Astrocyte (in vitro differentiated cells and primary cell): Measurements from ENCODE around the gene RAB40C. TPM values are rescaled to one million over a fixed set of nuclear protein-coding genes. Genes with fewer than 3 reads are reported as not detected.

Source experiments
- DNase-seq: peaks from one replicate; pipeline ENCODE4 v3.0.0-alpha.2; 2010; ENCODE audit warnings: low read depth
- FAIRE-seq: peaks from 2 replicates; lab custom pipeline; 2011; peaks lifted over from hg19 to GRCh38; lab: Jason Lieb, UNC
- H2AFZ ChIP-seq: 2 replicates; pipeline ENCODE4 v1.6.0; 2012; ENCODE audit warnings: low read depth, low read length, inconsistent platforms
- H3K27ac ChIP-seq: 2 replicates; pipeline ENCODE4 v1.5.1; 2011; ENCODE audit warnings: low read depth, low read length, inconsistent platforms
- H3K27me3 ChIP-seq: 2 replicates; pipeline ENCODE4 v1.6.0; 2011; ENCODE audit warnings: low read length, inconsistent platforms; ENCODE audit not compliant: insufficient read depth
- H3K36me3 ChIP-seq: 2 replicates; pipeline ENCODE4 v1.5.1; 2011; ENCODE audit warnings: low read length, inconsistent platforms; ENCODE audit not compliant: insufficient read depth
- H3K4me1 ChIP-seq: 2 replicates; pipeline ENCODE4 v1.5.1; 2011; ENCODE audit warnings: low read length, inconsistent platforms; ENCODE audit not compliant: insufficient read depth
- H3K4me2 ChIP-seq: 2 replicates; pipeline ENCODE4 v1.6.0; 2012; ENCODE audit warnings: low read length, inconsistent platforms
- H3K4me3 ChIP-seq: 2 replicates; pipeline ENCODE4 v1.5.1; 2011; ENCODE audit warnings: low read depth, mild to moderate bottlenecking, low read length, inconsistent platforms; ENCODE audit not compliant: insufficient read depth
- H3K79me2 ChIP-seq: 2 replicates; pipeline ENCODE4 v1.6.0; 2012; ENCODE audit warnings: mild to moderate bottlenecking, low read length, inconsistent platforms; ENCODE audit not compliant: insufficient read depth
- H3K9ac ChIP-seq: 2 replicates; pipeline ENCODE4 v1.6.0; 2012; ENCODE audit warnings: mild to moderate bottlenecking, low read length, inconsistent platforms
- H3K9me3 ChIP-seq: 2 replicates; pipeline ENCODE4 v1.5.1; 2012; ENCODE audit warnings: low read depth, mild to moderate bottlenecking, low read length, inconsistent platforms; ENCODE audit not compliant: insufficient read depth
- H4K20me1 ChIP-seq: 2 replicates; pipeline ENCODE4 v1.6.0; 2012; ENCODE audit warnings: low read length, inconsistent platforms; ENCODE audit not compliant: insufficient read depth
- H3K27ac Mint-ChIP-seq: one replicate; pipeline ENCODE4 v1.8.0; 2021; ENCODE audit warnings: mild to moderate bottlenecking, mixed read lengths; ENCODE audit not compliant: unreplicated experiment
- H3K27me3 Mint-ChIP-seq: one replicate; pipeline ENCODE4 v1.8.0; 2021; ENCODE audit warnings: low read depth, mixed read lengths; ENCODE audit not compliant: unreplicated experiment
- H3K36me3 Mint-ChIP-seq: one replicate; pipeline ENCODE4 v1.8.0; 2021; ENCODE audit warnings: low read depth, mixed read lengths; ENCODE audit not compliant: unreplicated experiment
- H3K4me1 Mint-ChIP-seq: one replicate; pipeline ENCODE4 v1.8.0; 2021; ENCODE audit warnings: low read depth, mixed read lengths; ENCODE audit not compliant: unreplicated experiment
- H3K4me3 Mint-ChIP-seq: one replicate; pipeline ENCODE4 v1.8.0; 2021; ENCODE audit warnings: mild to moderate bottlenecking, moderate library complexity, mixed read lengths; ENCODE audit not compliant: unreplicated experiment
- H3K9me3 Mint-ChIP-seq: one replicate; pipeline ENCODE4 v1.8.0; 2021; ENCODE audit warnings: mild to moderate bottlenecking, mixed read lengths; ENCODE audit not compliant: unreplicated experiment
- CTCF ChIP-seq: IDR thresholded peaks from 2 replicates; pipeline ENCODE4 v1.5.1; 2011; ENCODE audit warnings: low read depth, mild to moderate bottlenecking, inconsistent platforms, low read length, moderate library complexity; ENCODE audit not compliant: insufficient read depth
- EZH2 ChIP-seq: IDR thresholded peaks from 2 replicates; pipeline ENCODE4 v1.6.1; 2012; ENCODE audit warnings: mild to moderate bottlenecking, low read length, inconsistent platforms; ENCODE audit not compliant: insufficient read depth
- total RNA-seq: library from RNA; stranded (reverse); gene quantifications from 2 replicates; pipeline ENCODE4 v1.2.1, GENCODE V29; 2021

RAB40C gene
- total RNA-seq, 1 donor from 2014 or later, result 13.0 TPM

- DNase-seq, result no peak
- Histone ChIP-seq H3K27me3 (no peaks in the 10 kb centered on the region), H3K4me1 (no peaks in the 10 kb centered on the region), H3K27ac (no peak overlapping the region), H4K20me1 (peaks cover 36% of the 10 kb centered on the region), H3K9ac (no peak overlapping the region), H3K79me2 (peaks cover 8% of the 10 kb centered on the region), H2AFZ (no peak overlapping the region), H3K9me3 (no peaks in the 10 kb centered on the region), H3K36me3 (no peaks in the 10 kb centered on the region), H3K4me3 (no peak overlapping the region), H3K4me2 (no peak overlapping the region)
- FAIRE-seq, result no peak
- Mint-ChIP-seq H3K27ac (no peak overlapping the region), H3K36me3 (peaks cover 18% of the 10 kb centered on the region), H3K27me3 (no peaks in the 10 kb centered on the region), H3K9me3 (no peaks in the 10 kb centered on the region), H3K4me3 (no peak overlapping the region), H3K4me1 (peaks cover 3% of the 10 kb centered on the region)
- TF ChIP-seq EZH2 (no peak), CTCF (no peak)
Observed at GRCh38 chr16:615122-615521, 25.3 kb downstream of the RAB40C start.

GRCh38 chr16:616733-617586 lies 27.1 kb downstream of the RAB40C start:
- H3K27ac Mint-ChIP-seq, result no peak overlapping the region
- no peak overlapping the region for H3K4me3 Mint-ChIP-seq
- DNase-seq (no peak), FAIRE-seq (no peak)
- no peaks in the 10 kb centered on the region for H3K4me1 Mint-ChIP-seq
- no peaks in the 10 kb centered on the region for H3K27me3 Mint-ChIP-seq
- Histone ChIP-seq H3K4me1 (peaks cover 7% of the 10 kb centered on the region), H4K20me1 (peaks cover 38% of the 10 kb centered on the region), H3K36me3 (no peaks in the 10 kb centered on the region), H3K9ac (no peak overlapping the region), H3K4me2 (no peak overlapping the region), H3K27me3 (no peaks in the 10 kb centered on the region), H3K27ac (no peak overlapping the region), H2AFZ (no peak overlapping the region), H3K4me3 (no peak overlapping the region), H3K79me2 (no peaks in the 10 kb centered on the region), H3K9me3 (no peaks in the 10 kb centered on the region)
- TF ChIP-seq CTCF (no peak), EZH2 (no peak)
- H3K9me3 Mint-ChIP-seq, result no peaks in the 10 kb centered on the region
- H3K36me3 Mint-ChIP-seq, result peaks cover 15% of the 10 kb centered on the region

GRCh38 chr16:617855-618254 lies 28.0 kb downstream of the RAB40C start:
- FAIRE-seq (no peak), DNase-seq (no peak)
- Histone ChIP-seq H3K79me2 (peaks cover 2% of the 10 kb centered on the region), H2AFZ (no peak overlapping the region), H4K20me1 (peaks cover 40% of the 10 kb centered on the region), H3K27me3 (no peaks in the 10 kb centered on the region), H3K9me3 (no peaks in the 10 kb centered on the region), H3K36me3 (no peaks in the 10 kb centered on the region), H3K4me1 (peaks cover 15% of the 10 kb centered on the region), H3K9ac (no peak overlapping the region), H3K4me3 (no peak overlapping the region), H3K27ac (no peak overlapping the region), H3K4me2 (no peak overlapping the region)
- no peaks in the 10 kb centered on the region for H3K4me1 Mint-ChIP-seq
- H3K27me3 Mint-ChIP-seq, result no peaks in the 10 kb centered on the region
- H3K36me3 Mint-ChIP-seq, result peaks cover 15% of the 10 kb centered on the region
- H3K9me3 Mint-ChIP-seq, result no peaks in the 10 kb centered on the region
- TF ChIP-seq CTCF (no peak), EZH2 (no peak)
- H3K4me3 Mint-ChIP-seq, result no peak overlapping the region
- no peak overlapping the region for H3K27ac Mint-ChIP-seq
